ENCODE data around the gene UBE2Q1.

The UBE2Q1 gene

DNA sequence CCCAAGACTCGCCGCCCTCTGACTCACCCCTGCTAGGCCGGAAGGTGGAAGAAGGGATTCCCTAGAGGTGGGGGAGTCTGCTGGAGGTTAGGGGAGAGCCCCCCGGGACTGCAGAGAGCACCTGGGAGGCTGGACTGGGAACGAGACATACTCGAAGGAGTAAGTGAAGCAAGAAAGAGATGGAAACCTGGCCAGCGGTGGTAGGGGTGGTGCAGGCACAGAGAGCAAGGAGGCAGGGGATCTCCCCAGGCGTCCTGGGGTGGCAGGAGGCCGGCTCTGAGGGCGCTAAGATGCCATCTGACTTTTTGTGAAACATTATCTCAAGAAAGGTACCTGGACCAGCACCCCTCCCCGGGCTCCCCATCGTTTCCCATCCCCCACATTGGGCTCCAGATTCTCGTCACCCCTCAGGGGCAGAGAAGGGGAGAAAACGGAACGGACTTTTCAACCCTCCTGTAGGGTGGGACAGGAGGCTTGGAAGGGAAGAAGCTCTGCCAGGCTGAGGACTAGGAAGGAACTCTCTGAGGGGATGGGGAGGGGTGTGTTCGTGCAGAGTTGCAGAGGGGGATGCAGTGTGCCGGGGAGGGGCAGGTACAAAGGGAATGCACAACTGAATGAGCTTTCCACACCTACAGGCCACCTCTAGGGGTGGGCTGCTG, 9.8 kb upstream of the UBE2Q1 start:
- ATAC-seq: no peak
- H3K27ac Mint-ChIP-seq: no peak overlapping the region

DNA sequence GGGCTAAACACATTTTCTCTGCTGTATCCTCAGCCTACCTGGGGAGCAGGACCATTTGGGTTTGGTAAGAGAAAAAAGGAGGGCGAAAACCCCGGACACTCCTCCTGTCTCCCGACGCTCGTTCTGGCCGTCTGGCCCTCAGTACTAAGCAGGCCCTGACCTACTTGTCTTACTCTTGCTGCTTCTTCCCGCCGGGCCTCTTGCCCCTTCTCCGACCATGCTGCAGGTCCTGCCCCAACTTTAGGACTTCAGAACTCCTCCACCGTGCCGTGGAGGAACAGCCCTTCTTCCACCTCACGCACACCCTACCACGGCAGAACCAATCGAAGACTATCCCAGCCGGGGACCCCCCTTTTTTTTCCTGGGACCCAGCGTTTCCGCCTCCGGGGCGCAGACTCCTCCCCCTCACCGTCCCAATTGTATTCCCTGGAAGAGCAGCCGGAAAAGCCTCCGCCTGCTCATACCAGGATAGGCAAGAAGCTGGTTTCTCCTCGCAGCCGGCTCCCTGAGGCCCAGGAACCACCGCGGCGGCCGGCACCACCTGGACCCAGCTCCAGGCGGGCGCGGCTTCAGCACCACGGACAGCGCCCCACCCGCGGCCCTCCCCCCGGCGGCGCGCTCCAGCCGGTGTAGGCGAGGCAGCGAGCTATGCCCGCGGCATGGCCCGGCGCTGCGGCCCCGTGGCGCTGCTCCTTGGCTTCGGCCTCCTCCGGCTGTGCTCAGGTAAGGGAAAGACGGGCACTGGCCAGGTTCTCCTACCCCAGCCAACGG, 9.1 kb upstream of the UBE2Q1 start, which contains the start of gene CHRNB2:
TSS of gene CHRNB2 (plus strand) at position 393 of the 771 bp plus-strand sequence. CDS start at position 660, 267 bp downstream.
- Mint-ChIP-seq H3K4me1 (peaks cover 12% of the 10 kb centered on the region), H3K36me3 (peaks cover 5% of the 10 kb centered on the region), H3K9me3 (no peaks in the 10 kb centered on the region), H3K4me3 (peak within 1 kb of the TSS; percentile 38), H3K27ac (no peak within 1 kb of the TSS)
- ATAC-seq (peak; percentile 90), DNase-seq (ENCODE audit: low spot score in 2 of 2) (peak; percentile 81 to 84)

More for the DNA sequence above, 9.8 kb upstream of the UBE2Q1 start:
- H3K9me3 Mint-ChIP-seq: no peaks in the 10 kb centered on the region
- H3K4me3 Mint-ChIP-seq: peak overlapping the region; percentile 38
- H3K36me3 Mint-ChIP-seq: peaks cover 5% of the 10 kb centered on the region
- DNase-seq (ENCODE audit: low spot score in 2 of 2): no peak
- H3K4me1 Mint-ChIP-seq: peaks cover 18% of the 10 kb centered on the region

DNA sequence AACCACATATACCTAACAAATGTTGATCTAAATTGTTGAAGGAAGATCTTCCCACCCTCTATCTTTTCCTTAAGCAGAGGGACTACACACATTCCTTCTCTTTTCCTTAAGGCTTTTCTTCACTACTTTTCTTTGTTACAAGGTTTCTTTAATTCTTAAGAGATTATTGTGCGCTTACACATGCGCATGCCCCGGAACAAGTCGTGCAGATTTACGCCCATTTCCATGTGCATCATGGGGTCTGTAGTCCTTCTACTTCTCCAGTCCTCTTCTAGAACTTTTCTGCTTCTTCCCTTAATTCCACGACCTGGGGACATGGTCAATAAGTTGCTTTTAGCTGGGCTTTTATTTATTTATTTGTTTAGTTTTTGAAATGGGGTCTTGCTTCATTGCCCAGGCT, 7.4 kb upstream of the UBE2Q1 start:
- Mint-ChIP-seq H3K36me3 (no peaks in the 10 kb centered on the region), H3K27ac (no peak overlapping the region), H3K4me3 (no peak overlapping the region), H3K9me3 (no peaks in the 10 kb centered on the region), H3K4me1 (peaks cover 12% of the 10 kb centered on the region)
- ATAC-seq (no peak), DNase-seq (ENCODE audit: low spot score in 2 of 2) (no peak)

DNA sequence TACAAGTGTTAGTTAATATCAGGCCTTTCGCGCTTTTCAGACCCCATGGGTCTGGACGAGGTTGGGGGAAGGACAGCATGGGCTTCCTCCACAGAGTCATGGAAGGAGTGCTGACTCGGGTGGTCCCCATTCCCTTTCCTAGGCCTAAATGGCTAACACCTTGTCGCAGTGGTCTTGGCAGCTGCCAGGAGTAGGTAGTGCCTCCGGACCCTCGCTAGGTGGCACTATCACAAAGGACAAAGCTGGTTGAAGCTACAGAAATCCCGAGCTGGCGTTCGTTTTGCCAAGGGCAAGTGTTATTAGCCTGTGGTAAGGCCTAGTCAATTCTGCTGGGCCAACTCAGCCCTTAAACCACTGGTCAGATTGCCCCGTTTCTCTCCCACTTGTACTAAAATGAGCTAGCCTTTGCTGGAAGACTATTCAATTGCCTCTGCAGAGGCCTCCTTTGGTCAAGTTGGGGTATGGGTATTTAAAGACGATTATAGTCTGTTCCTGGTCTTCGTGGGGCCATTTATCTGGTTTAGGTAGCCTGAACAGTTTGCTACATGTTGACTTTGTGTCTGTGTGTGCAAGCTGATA, 1.1 kb upstream of the UBE2Q1 start:
- H3K9me3 Mint-ChIP-seq: no peaks in the 10 kb centered on the region
- peak; percentile 75 to 91 for DNase-seq (ENCODE audit: low spot score in 2 of 2)
- peak; percentile 64 for ATAC-seq
- H3K36me3 Mint-ChIP-seq: peaks cover 49% of the 10 kb centered on the region
- H3K4me3 Mint-ChIP-seq: peak overlapping the region; percentile 89
- peaks cover 43% of the 10 kb centered on the region for H3K4me1 Mint-ChIP-seq
- peak overlapping the region; percentile 95 for H3K27ac Mint-ChIP-seq

DNA sequence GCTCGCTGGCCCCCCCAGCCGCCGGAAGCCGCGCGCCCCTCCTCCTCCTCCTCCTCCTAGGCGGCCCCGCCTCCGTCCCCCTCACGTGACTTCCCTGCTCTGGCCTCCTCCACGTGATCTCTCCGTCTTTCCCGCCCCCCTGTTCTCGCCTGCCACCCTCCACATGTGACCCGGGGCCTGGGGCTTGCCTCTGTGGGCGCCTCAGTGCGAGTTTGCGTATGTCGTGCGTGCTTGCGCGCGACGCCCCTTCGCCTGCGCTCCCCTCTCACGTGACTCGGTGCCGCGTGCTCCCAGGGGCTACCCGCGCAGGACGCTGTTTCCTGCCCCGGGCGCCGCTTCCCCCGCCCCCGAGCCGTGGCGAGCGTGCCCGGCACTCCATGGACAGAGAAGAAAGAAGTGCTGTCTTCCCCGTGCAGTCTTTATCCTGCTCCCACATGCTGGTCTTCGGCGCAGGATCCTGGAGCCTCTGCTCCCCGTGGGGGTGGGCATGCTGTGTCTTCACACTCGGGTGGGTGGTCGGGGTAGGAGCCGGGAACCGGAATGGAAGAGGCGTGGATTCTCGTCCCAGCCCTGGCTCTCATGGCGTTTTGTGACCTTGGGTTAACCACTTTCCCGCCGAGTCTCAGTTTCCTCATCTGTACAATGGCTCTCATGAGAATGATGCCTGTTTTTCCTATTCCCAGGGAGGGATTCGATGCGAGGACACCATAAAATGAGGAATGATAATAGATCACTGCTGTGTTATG, 431 bp upstream of the UBE2Q1 start:
- Mint-ChIP-seq H3K9me3 (no peaks in the 10 kb centered on the region), H3K36me3 (peaks cover 56% of the 10 kb centered on the region), H3K4me3 (peak overlapping the region; percentile 89), H3K4me1 (peaks cover 44% of the 10 kb centered on the region), H3K27ac (peak overlapping the region; percentile 95)
- ATAC-seq (peak; percentile 97), DNase-seq (ENCODE audit: low spot score in 2 of 2) (peak; percentile 91 to 100)

DNA sequence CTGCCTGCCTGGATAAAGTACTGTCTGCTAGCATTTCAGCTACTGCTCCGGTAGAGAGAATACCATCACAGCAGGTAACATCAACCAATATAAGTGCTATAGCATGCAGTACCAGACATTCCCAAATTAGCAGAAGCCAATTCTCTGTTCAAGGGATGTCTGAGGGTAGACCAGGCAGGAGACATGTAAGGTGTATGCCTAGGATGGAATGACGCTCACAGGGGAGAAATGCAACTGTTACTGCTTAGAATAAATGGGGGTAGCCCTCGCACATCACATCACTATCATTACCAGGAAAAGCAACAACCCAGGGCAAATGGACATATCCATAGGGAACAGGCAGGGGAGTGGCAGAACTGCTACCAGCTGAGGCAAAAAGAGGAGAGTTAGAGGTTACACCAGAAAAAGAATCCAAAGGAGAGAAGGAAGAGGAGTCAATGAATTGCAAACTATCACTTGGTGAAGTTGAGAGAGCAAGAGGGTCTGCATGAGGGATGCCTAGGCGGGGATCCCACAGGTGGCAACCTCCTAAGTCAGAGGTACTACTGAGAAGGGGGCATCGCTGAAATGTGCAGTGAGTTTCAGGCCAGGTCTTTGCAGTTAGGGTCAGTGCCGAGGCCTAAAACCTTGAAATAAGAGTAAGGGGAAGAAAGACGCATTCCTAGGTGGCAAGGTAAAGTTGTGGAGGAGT, 1.1 kb downstream of the UBE2Q1 start:
- Mint-ChIP-seq H3K4me1 (peaks cover 50% of the 10 kb centered on the region), H3K36me3 (peaks cover 71% of the 10 kb centered on the region), H3K27ac (peak overlapping the region; percentile 95), H3K4me3 (peak overlapping the region; percentile 89), H3K9me3 (no peaks in the 10 kb centered on the region)
- no peak for DNase-seq (ENCODE audit: low spot score in 2 of 2)
- ATAC-seq: no peak

DNA sequence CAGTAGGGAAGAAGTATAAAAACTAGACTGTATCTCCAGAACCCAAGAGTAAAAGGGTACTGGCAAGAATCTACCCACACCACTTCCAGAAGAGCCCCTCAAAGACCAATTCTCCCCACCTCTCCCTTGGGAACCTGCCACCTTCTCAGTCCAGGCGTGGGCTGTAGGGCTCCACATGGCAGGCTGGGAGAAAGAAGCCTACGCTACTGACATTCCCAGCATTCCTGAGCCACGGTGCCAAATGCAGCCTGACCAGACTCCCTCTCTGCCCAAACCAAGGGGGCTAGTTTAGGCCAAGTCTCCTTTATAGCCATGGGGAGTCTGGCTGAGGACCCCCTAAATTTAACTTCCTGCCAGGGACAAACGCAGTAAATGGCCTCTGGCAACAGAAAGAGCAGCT, 2.0 kb downstream of the UBE2Q1 start:
- no peaks in the 10 kb centered on the region for H3K9me3 Mint-ChIP-seq
- H3K36me3 Mint-ChIP-seq: peaks cover 80% of the 10 kb centered on the region
- no peak for DNase-seq (ENCODE audit: low spot score in 2 of 2)
- H3K27ac Mint-ChIP-seq: peak overlapping the region; percentile 95
- no peak for ATAC-seq
- H3K4me3 Mint-ChIP-seq: peak overlapping the region; percentile 89
- peaks cover 56% of the 10 kb centered on the region for H3K4me1 Mint-ChIP-seq

DNA sequence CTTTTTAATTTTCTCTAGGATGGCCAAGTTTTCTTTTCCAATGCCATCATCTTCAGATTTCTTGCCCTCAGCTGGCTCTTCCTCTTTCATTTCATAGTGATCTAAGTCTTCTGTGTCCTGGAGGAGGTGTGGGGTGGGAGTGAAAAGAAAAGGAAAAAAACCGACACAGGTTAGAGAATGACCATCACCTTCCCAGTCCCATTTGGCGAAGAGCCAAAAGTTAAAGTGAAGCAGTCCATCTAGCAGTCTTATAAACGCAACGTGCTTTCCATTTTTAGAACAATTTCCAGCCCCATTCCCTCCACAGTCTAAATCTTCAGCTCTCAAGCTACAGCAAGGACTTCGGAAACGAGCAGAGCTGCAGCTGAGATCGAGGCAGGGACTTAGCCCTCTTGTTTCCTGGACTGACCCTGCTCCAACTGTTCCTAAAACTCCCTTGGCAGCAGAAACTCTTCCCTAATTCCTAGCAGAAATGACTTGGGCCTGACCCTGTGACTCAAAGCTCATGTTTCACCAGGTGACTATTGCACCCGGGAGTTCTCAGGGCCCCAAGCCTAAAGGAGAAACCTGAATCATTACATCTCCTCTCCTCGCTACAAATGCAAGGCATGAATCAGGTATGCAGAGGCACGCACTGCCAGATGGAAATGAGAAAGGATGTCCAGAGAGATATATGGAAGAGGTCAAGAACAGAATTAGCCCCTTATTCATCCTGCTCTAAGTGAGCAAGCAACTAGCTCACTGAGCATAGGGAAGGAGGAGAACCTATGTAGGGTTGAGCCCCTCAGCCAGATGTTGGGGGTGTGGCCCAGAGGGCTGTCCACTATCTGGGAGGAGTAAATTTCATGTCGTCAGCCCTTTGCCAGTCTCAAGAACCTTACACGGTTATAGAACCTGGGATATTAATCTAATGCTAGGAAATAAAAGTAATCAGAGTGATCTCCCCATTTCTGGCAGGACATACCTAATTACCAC, 5.1 kb downstream of the UBE2Q1 start:
- no peak for ATAC-seq
- H3K4me1 Mint-ChIP-seq: peaks cover 63% of the 10 kb centered on the region

DNA sequence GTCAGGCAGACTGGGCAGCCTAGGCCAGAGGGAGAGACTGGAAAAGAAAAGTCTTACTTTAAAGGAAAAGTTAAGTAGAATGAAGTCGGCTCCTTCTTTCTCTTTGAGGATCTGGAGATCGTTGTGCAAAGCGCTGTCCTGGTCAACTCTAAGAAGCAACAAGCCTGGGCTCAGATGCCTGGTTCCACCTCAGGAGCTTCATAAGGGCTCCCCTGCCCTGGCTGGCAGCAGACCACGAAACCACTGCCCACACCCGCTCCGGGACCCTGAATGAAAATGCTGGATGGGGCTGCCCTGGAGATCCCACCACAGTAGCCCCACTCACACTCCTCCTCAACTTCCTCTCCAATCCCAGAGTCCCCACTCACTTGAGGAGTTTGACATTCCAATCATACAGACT, 6.4 kb downstream of the UBE2Q1 start:
- DNase-seq (ENCODE audit: low spot score in 2 of 2): no peak
- Mint-ChIP-seq H3K9me3 (no peaks in the 10 kb centered on the region), H3K4me3 (no peak overlapping the region), H3K27ac (peak overlapping the region; percentile 76), H3K36me3 (peaks cover 87% of the 10 kb centered on the region), H3K4me1 (peaks cover 62% of the 10 kb centered on the region)
- no peak for ATAC-seq

More for the DNA sequence above, 5.1 kb downstream of the UBE2Q1 start:
- Mint-ChIP-seq H3K36me3 (peaks cover 98% of the 10 kb centered on the region), H3K27ac (peak overlapping the region; percentile 32), H3K4me3 (no peak overlapping the region), H3K9me3 (no peaks in the 10 kb centered on the region)
- DNase-seq (ENCODE audit: low spot score in 2 of 2): no peak

DNA sequence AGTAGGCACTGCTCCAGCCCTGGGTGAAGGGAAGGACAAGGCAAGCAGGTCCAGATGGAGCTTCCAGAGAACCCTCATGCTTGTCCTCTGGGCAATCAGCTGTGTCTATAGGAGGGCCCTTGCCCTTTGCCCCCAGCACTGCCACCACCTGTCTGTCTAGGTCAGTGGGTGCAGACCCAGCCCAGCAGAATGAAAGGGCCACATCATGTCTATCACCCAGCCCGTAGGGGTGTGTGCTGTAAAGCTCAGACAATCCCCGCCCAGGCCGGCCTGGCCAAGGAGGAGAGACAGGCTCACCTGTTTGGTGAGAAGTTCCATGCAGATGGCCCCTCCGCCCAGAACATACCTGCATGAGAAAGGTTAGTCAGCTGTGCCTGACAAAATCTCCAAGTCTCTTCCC, 7.0 kb downstream of the UBE2Q1 start:
- Mint-ChIP-seq H3K27ac (peak overlapping the region; percentile 76), H3K4me1 (peaks cover 59% of the 10 kb centered on the region), H3K36me3 (peaks cover 81% of the 10 kb centered on the region), H3K4me3 (no peak overlapping the region), H3K9me3 (no peaks in the 10 kb centered on the region)
- ATAC-seq: no peak
- no peak for DNase-seq (ENCODE audit: low spot score in 2 of 2)

DNA sequence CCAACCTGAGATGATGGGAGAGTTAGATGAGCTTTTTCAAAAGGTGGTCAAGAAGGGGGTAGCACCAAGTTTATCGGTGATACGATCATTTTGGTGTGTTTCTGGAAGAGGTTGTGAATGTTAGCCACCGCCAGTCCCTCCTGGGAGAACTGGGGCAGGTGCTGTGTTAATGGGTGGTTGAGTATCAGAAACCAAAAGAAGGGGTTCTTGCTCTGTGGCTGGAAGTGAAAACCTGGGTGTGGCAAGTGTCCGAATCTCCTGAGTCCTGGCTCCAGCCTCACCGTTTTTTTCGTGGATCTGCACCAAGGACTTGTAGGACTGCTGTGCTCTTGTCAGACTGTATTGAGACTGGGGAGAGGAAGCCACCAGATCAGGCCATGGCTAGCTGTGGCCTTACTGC, 7.8 kb downstream of the UBE2Q1 start:
- no peaks in the 10 kb centered on the region for H3K9me3 Mint-ChIP-seq
- H3K27ac Mint-ChIP-seq: peak overlapping the region; percentile 46
- H3K4me3 Mint-ChIP-seq: no peak overlapping the region
- peaks cover 73% of the 10 kb centered on the region for H3K36me3 Mint-ChIP-seq
- ATAC-seq: no peak
- DNase-seq (ENCODE audit: low spot score in 2 of 2): no peak
- H3K4me1 Mint-ChIP-seq: peaks cover 54% of the 10 kb centered on the region

DNA sequence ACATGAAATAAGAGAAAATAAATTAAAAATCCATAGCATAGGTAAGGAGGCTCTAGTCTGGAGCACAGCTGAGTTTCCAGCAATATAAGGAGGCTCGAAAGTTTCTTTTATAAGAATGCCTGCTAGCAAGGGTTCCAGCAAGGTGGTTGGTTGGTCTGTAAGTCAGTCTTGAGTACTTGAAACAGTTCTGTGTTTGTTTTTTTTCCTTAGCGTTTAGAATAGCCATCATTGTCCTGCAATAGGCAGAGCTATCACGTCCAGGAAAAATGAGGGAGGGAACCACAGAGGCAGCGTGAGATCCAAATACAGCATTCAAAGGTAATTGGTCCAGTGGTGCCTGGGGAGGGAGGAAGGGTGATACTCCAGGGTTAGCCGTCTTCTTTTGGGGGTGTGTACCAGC, 8.4 kb downstream of the UBE2Q1 start:
- DNase-seq (ENCODE audit: low spot score in 2 of 2): no peak
- Mint-ChIP-seq H3K4me3 (no peak overlapping the region), H3K4me1 (peaks cover 48% of the 10 kb centered on the region), H3K27ac (peak overlapping the region; percentile 46), H3K9me3 (no peaks in the 10 kb centered on the region), H3K36me3 (peaks cover 67% of the 10 kb centered on the region)
- no peak for ATAC-seq

DNA sequence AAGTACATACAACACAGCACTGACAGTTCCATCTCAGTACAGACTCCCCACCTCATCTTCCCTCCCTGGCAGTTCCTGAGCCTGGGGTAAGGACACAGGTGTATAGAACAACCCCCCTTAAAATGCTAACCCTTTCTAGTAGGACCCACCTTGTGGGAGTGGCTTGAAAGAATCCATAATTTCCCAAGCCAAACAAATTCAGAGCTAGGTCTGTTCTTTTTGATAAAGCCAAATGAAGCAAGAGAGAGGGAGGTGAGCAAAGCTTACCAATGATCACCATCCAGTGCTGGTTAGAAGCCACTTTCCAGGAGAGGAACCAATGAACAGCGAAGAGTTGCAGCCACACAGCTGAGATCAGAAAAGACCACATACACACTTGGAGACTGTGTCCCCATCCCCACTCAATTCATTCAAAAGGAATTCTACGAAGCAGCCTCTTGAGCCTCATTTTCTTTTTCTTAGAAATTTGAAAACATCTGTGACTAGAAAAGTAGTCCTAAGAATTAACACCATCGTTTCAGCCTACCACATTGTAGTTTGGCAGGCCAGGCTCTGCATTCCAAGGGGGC, 9.2 kb downstream of the UBE2Q1 start:
- Mint-ChIP-seq H3K9me3 (no peaks in the 10 kb centered on the region), H3K36me3 (peaks cover 59% of the 10 kb centered on the region), H3K4me1 (peaks cover 46% of the 10 kb centered on the region), H3K4me3 (no peak overlapping the region), H3K27ac (peak overlapping the region; percentile 39)
- DNase-seq (ENCODE audit: low spot score in 2 of 2) (no peak), ATAC-seq (no peak)
